Fibroblast of skin of right quadriceps (primary cell): ENCODE measurements around the gene ARHGAP15.
A peak's percentile ranks its signal among the peaks of the same experiment; 100 is the strongest.

ENCODE experiments used
- DNase-seq: peaks from one replicate; pipeline ENCODE4 v3.0.0-alpha.2; 2013

ARHGAP15 gene

DNA sequence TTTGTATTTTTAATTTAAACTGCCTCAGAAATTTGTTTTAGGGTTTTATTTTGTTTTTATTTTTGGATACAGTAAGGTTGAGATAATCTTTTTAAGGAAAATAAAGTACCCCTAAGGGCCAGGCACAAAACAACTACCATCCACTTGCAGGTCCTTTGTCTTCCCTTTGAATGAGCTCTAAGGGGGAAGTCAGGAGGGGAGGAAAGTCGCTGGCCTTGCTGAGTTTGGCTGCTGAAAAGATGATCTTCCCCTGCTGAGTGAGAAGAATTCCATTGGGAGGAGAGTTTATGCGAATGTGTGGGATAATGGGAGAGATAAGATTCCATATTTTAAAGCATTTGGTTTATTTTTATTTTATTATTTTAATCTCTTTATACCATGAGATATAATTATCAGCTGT lies 100.7 kb downstream of the ARHGAP15 start:
- no peak for DNase-seq

DNA sequence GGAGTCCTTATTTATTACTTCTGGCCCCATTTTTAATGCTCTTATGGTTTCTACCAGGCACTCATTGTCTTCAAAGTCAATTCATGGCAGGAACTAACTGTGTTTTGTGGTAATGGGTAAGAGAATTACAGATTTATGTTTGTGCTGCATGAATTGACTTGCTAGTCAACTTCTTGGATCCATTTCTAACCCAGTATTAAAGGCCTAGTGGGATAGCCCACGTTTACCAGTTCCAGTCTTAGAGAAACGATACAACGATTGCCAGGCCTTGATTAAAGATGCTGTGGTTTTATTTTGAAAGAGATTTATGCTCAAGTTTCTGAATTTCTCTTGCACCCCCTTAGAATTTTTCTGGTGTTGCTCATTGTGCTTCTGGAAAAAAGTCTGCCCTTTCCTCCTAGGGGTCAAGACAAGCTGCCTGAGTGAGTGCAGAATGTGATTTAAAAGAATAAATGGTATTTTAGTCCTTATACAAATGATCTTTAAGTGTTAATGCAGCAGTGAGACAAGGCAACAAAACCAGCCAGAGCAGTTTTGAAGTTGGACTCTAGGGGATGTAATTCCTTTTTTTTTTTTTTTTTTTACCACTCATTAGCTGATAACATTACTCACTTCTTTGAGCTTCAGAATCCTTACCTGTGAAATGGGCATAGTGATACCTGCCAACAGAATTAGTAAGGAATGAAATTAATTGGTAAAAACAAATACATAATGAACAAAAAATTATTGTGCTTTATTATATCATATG lies 101.5 kb downstream of the ARHGAP15 start:
- DNase-seq = no peak

DNA sequence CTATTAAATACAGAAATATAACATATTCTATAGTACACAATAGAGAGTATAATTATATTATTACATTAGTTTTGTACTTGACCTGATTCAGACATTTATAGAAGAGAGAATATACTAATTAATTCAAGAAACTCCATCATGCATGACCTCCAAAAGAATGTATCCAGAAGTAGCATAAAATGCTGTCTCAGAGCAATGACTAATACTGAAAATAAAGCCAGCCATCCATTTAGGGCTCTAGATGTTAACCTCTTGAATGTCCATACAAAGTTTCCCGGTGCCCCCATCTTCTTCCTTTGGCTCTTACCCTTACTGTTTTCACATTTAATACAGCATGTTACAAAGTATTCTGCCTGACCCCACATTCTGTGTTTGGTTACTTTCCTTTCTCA lies 102.0 kb downstream of the ARHGAP15 start:
- DNase-seq = no peak

DNA sequence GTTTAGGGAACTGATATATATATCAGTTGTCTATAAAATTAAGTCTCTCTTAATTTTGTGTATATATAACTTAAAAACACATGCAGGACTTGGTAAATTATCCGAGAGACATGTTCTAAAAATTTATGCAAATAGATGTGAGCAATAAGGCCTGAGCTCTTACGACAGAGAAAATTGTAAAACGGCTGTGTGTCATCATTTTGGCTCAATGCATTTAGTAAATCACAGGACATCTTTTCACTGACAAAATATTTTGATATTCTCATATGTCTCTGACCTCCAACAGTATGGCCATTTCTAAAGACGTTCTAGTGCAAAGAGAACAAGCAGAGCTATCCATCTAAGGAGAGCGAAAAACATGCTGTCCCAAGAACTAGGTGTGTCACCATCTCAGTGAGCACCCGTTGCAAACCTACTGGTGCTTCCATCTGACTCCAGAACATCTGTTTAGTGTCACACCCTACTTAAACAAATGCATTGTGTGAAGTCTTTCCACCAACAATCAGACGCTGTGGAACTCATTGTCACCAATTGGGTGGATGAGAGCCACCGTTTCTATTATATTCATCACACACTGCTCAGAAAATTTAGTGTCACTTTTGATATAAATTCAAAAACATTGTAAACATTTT lies 108.0 kb downstream of the ARHGAP15 start:
- DNase-seq = no peak

DNA sequence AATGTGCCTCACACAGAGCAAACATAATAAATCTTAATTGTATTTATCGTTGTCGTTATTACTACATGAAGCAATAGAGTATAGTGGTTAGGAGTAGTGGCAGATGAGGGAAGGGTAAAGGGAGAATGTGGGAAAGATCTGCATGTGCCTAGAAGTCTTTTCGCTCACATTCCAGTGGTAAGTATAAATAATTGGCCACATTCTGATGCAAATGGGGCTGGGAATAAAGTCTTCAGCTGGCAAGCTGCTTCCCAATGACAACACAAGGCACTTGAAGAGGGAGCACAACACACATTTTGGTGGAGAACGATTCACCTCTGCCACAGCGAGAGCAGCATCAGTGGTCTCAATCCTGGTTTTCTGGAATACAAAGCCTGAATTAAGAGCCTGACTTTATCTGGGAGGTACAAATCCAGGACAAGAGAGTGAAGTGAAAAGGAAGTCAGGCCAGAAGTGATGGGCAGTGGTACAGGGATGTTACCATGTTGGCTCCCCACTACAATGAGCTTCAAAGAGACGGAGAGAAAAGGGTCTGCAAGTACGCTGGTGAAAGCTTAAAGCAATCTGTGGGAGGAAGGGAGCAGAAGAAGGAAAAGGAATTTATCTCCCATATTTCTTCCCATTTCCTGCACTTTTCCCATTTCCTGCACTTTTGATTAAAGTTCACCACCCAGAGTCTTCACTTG lies 112.3 kb downstream of the ARHGAP15 start:
- DNase-seq = peak; percentile 13

DNA sequence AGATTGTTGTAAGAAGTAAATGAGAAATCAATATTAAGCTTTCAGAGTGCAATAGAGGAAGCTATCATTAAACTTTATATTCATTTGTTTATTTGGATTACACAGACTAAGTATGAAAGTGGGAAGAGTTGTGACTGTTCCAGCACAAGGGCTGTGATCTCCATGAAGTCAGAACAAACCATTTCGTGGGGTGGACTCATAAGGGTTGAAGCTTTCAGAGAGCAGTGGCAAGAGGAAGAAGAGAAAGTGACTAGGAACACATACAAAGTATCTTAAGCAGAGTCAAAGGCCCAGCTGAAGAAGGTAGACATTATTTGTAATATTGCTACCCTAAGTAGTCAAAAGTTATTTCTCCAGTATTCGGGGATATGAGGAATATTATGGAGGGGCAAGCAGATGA lies 117.0 kb downstream of the ARHGAP15 start:
- DNase-seq = no peak

DNA sequence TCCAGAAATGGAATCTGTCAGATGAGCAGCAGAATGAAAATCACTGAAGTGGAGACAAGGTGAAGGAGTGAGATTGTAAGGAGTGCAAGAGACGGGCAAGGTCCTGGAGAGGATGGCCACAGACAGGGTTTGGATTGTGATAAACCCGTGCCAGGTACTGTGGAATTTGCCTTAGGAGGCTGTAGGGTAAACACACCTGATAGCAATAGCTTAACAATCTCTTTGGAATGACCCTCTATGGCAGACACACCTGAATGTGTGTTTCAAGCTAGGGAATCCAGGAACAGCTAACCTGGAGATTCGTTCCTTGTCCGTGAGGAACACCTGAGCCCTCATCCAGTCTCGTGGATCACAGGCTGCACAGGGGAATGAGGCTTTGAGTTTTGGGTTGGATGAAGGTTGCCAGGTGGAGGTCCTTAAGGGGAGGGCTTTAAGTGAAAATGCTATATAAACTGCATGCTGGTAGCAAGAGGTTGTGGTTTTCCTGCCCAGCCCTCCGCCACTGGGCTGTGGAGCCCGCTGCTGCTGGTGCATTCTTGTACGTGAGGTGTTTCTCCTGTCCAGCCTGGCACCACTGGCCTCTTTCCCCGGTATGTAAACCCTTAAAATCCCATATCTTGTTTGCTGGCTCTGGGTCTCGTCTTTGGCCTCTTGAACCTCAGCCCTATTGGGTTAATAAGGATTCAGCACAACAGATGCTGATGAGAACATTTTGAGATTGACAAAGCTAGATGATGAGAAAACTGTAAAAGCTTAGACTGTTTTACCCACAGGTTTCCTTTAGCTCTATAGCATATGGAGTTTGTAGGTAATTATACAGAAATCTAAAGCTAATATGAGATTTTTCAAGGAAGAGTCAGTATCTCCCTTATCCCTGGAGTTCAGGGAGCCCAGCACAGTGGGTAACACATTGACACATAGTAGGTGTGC lies 117.9 kb downstream of the ARHGAP15 start:
- no peak for DNase-seq

DNA sequence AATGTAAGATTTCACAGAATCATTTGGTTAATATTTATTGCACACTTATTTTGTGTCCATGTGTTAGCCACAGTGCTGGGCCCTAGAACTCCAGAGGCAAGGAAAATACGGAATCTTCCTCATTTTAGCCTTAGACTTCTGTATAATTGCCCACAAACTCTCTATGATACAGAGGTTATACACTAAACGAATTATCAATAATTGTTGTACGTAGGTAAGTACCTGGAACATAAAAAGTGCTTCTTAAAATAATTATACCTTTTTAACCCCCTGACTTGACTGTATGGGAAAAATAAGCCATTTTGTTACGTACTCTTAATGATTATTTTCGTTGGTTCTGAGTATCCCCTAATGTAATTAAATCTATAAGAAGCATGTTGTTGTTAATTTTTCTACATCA lies 119.4 kb downstream of the ARHGAP15 start:
- no peak for DNase-seq

DNA sequence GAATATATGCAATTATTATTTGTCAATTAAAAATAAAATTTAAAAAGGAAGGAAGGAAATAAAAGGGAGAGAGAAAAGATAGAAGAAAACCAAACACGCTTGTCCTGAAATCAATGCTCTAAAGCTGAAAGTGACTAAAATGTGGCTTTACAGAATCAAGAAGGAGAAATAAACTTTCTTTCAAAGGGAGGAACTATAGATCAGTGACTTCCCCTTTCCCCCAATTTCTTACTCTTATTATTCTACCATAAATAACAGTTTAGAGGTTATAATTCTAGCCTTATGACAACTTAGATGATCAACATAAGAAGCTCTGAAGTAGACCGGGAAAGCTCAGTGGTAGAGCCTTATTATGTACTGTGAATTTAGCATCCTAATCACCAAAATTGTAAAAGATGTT lies 122.5 kb downstream of the ARHGAP15 start:
- no peak for DNase-seq

DNA sequence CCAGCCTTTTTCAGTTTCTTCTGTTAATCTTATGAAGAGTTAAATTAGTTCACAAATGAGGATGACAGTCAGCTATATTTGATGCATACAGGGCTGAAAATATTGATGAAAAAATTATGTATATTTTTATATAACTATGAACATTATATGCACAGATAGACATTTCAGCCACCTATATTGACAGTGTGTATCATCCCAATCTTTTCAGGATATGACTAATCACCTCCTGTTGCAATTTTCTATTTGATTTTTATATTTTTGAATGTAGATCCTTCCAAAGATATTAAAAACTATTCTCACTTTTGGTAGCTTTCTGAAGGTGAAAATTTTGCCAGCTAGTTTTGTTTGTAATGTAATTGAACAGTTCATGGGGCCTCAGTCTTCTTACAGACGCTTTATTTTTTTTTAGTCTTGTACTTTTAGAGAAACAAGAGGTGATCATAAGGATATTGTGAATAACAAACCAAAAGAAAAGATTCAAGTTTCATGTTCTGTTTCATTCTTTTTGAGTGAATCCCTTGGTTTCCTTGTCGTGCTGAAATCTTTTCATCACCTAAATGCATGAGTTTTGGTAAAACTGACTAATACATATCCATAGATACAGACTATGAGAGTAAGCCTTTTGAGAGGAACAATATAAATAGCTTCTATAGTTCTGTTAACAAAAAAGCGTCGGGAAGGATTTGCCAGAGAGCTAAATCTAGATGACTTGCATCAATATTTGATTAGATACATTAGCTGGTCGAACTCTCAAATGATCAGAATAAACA lies 123.1 kb downstream of the ARHGAP15 start:
- no peak for DNase-seq

DNA sequence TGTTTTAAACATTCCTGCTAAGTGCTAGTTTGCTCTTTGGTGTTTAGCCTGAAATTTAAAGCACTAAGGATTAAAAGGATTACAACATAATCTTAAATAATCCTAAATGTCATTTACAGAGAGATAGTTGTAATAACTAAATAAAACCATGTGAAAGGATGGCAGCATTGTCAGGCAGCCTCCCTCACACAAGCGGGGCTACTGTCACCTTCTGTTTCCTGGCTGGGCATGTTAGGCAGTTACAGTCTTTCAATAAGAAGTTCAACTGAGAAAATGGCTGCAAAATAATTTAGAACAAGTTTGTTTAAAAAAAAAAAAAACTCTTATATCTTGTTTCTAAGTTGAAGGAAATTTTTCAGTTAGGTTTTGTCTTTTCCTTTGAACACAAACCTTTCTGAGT lies 124.9 kb downstream of the ARHGAP15 start:
- no peak for DNase-seq

DNA sequence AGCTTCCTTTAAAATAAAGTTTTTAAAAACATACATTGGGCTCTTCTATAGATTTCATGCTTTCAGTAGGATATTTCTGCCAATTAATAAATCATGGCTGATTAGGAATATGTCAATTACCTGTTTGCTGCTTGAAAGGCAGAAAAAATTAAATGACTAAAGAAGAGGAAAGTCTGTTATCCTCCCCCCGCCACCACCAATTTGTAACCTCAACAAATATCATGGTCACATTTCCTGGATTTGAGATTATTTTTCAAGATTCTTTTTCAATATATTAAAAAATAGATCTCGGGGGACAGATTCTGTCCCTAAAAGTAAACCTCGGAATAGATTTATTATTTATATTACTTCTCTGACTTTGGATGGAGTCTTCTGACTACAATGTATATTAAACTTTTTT lies 125.9 kb downstream of the ARHGAP15 start:
- no peak for DNase-seq

DNA sequence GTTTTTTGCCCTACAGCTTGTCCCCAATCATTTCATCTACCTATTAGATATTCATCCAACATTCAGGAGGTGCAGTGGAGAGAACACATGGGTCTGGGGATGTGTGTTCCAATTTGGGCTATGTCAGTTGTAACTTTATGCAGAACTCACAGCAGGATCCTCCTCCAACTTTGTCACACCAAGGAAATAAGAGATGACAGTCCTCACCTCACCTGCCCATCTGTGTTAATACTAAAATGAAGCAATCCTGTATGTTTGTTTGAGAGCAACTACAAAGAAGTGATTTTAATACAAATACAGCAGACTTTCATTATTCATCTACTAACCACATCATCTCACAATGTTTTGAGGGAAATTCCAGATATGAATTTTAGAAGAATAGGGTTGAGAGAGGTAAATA lies 126.7 kb downstream of the ARHGAP15 start:
- DNase-seq = no peak

DNA sequence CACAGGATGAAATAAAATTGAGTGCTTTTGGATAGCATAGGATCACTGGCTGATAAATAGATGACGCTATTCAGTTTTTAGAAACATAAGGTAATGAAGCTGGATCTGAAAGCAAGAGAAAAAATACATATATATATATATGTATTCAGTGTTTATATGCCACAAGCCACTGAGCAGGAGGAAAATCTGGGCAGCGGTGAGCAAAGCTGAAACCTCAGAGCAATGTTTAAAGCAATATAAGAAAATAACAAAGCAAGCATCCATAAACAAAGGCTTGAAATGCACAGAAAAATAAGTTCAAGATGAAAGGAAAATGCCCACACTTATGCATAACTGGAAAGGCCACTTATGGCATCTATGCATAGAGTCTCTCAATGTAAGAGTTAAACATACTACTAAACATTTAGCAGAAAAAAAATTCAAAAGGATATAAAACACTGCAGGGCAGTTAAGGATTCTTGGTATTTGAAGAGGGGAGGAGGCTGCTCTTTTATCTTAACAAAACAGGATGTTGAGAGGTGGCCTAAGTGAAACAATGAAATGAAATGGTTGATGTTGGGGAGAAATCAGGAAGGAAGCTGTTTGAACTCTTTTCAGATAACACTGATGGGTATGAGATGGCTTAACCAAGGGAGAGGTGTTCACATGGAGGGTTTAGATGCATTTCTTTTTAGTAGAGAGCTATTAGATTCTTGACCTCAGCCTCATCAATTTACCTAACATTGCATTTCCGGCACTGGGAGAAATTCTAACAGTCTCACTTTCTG lies 129.1 kb downstream of the ARHGAP15 start:
- no peak for DNase-seq

DNA sequence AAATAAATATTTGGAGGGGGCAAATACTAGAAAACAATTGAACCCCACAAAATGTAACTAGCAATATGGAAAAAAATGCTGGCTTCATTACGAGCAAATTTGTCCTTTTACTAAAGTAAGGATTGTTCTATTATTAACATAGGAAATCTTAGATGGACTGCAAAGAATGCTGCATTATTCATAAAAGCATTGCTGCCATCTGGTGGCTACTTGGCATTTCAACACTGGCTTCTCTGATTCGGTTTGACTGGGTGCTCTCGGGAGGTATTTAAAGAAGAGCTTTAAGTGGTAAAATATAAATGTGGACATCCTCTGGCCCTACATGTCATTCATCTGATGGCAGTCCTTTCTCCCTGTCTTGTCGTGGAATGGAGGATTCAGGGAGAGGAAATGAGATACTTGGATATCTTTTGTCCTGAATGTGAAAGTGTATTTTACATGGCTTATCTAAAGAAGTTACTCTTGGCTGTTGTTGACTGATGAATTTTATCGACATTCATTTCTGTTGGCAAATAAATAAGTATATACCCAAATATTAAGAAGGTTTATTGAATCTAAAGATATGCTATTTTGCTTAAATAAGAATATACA lies 130.2 kb downstream of the ARHGAP15 start:
- peak; percentile 61 for DNase-seq

DNA sequence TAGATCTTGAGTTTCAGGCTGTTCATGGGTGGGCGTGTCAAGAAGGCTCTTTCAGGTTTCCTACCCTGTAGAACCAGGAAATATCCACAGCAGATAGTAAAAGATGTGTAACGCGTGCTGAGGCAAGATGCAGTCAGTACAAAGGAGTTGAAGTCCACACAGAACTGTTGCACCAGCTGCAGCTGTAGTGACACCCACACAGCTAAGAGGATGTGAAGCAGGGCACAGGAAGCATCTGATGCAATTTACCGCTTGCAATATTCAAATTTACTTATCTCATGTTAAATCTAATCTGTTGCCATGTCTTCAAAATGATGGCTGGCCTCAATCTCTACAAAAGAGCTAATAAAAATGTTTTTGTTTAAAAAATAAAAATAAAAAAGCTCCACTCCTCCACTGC lies 132.8 kb downstream of the ARHGAP15 start:
- no peak for DNase-seq

DNA sequence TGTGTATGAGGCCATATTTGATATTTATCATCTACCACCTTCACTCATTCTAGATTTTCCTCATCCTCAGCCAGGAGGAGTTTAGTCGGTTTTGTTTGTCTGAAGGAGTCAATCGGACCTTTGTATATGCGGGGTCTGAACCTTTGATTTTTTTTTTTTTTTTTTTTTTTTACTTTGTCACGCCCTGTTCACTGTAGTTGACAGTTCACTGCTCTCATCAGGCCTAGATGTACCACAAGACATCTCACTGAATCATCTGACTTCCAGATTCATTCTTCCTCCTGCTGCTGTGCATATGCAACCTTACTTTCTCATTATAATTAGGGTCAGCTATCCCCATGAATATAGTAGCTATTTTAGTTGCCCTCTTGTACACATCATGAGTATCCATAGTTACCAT lies 133.2 kb downstream of the ARHGAP15 start:
- no peak for DNase-seq

DNA sequence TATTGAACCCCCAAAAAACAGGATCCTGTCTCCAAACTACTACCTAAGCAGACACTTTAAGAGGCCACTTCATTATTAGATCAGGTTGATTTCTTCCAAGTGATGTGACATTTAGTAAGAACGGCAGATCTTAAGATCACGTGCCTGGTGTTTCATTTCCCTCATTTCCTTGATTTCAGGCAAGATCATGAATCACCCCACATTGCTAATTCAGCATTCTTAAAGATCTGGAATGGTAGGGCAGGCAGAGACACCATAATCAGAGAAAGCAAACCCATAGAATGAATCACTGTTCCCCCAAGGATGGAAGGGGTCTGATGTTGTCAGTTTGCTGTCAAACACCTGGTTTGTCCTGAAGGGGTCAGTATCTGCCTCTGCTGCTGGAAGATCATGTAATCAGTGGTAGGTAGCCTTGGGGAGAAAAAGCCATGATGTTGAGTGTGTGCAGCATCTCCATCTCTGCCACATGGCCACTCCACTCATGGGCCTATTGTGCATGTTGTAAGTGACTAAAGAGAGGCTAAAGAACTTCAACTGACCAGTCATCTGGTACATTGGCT lies 133.9 kb downstream of the ARHGAP15 start:
- no peak for DNase-seq

DNA sequence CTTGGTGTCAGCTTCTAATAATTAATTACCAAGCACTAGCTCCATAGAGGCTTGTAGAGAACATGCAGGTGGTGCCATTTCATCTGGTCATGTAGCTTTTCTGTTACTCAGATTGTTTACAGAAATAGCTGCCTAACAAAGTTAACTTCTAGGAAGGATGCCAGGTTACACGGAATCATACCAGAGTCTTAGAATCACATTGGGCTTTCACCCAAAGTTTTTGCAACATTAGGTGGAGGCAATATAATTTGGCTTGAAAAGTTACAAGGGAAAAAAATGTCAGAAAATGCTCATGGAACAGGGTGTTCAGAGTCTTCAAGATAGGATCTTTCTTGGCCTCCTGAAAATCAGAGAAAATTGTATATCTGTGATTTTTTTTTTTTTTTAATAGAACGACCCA lies 135.6 kb downstream of the ARHGAP15 start:
- DNase-seq = peak; percentile 74

DNA sequence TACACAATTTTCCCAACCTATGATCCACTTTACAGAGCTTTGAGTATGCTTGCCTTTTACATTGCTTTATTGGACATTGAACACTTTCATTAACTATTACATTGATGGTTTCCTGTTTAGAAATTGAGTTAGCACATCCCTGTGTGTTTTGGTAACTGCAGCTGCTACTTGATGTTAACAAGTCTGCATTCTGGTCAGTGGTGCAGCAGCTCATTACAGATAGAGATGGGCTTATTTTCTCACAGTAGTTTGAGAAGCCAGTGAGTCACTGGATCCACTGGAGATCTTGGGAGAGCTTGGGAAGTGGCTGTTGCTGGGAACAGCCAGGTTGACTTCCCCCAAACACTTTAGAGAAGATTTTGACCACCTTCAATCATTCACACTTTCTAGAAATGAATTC lies 150.5 kb downstream of the ARHGAP15 start:
- no peak for DNase-seq
